SKM-1 treated with dmso at 0.1 percent for 144 hours (cell line): ENCODE data around the gene FLNA.
"Not testable (repeated sequence)": the region's sequence is repeated elsewhere in the genome, so short reads cannot be mapped to it uniquely, and the experiment has no call there.

Source experiments
- DNase-seq: peaks from one replicate; lab custom pipeline; 2025; ENCODE audit not compliant: unreplicated experiment; lab: John Stamatoyannopoulos, UW

The FLNA gene

DNA sequence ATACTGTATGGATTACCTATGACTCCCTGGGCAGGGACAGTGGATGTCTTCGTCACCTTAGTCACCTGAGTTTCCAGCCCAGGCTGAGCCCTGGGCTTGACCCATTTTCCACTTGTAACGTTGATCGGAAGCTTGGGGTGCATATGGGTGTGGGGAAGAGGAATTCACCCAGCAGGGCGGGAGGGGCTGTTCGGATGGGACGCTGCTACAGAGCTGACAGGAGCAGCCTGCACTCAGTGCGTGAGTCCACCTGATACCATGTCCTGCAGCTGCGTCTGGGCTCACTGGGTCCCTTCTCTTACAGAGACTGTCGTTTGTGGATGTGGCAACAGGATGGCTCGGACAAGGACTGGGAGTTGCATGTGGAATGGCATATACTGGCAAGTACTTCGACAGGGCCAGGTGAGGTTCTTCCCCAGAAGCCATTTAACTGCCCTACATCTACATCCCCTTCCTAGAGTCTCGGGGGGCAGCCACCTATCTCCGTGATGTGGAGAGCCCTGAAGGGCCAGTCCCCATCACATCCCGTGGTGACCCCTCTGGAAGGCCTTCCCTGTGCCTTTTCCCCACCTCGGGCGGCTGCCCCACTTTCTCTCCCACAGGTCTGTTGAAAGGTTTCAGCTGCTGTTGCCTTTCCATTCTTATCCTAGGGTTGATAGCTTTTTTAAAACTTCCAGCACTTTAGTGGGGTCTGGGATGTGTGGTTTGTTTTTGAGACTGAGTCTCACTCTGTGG, 65.2 kb downstream of the FLNA start:
- no peak for DNase-seq

DNA sequence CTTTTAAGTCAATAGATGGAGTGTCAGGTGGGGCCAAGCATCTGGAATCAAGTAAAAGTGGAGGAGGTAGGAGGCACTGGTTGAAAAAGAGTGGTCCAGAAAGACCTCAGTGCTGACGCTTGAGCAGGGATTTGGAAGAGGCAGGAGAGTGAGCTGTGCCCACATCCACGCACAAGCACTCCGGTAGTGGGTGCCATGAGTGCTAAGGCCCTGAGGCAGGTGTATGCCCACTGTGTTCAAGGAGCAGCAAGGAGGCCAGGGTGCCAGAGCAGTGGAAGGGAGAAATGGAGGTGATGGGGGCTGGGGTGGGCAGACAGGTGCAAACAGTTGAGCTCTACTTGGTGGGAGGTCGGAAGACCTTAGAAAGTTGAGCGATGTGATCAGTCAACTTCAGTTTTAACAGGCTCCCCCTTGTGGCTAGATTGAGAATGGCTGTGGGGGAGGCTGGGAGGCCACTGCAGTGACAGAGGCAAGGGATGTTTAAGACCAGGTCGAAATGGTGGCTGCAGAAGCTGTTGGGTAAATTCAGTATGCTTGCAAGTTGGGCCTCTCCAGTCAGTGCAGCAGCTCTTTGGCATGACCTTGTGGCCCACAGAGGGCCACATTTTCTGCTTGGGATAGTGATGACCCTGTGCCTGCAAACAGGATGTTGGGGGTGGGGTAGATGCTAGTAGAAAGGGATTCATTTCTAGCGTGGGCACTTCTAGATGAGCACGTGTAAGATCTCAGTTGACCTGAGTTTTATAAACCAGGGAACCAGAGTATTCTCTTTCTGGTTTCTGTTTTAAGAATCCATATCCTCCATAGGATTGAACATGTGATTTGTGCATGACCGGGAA, 66.1 kb downstream of the FLNA start:
- DNase-seq: peak; percentile 4

DNA sequence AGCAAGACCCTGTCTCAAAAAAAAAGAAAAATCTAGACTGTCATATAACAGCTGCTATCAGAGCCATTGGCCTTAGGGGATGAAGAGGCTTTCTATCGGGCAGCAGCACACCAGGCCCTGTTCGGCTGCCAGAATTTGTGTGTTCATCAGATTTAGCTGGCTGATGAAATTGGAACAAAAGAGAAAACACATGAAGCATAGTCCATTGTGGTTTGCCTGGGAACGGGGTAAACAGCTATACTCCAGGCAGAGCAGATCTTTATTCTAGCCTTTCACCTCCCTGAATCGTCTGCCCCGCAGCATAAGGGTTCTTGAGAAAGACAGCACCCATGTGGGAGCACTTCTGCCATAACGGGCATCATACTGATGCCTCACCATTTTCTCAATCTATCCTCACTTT, 67.2 kb downstream of the FLNA start:
- no peak for DNase-seq

DNA sequence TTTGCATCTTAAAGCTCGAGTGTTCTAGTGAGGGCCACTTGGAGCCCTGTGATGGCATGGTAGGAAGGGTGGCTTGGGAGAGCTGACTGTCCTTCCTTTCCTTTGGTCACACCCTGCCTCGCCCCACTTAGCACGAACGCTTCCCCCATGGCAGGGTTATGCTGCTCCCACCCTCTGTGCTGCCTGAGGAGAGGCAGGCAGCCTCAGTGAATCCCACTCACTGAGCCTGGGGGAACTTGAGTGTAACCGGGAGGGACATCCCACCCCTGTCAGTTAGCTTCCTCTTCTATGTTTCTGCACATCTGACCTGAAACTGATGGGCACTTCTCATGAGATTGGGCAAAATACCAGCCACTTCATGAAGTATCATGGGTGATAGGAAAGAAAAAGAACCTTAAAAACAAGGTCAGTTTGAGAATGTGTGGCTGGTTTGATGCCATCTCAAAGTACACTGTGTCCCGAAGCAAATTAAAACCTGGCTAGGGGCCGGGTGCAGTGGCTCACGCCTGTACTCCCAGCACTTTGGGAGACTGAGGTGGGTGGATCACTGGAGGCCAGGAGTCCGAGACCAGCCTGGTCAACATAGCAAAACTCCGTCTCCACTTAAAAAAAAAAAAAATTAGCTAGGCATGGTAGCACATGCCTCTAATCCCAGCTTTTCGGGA, 68.8 kb downstream of the FLNA start:
- DNase-seq: no peak

DNA sequence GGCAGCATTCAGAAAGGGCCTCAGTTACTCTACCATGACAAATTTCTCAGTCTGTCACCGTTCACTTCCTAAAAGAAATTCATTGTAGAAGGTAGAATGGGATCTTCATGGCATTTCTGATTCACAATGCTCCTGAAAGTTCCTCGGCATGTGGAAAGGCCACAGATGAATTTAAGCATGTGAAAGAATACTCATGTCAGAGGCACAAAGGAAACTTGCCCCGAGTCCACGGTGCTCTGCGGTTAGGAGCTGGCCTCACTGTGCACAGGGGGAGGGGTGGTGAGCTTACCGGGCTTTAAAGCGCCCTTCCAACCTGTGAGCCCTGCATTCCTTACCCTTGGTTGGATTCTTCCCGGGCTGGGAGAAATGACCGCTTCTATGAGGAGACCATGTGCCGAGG, 69.6 kb downstream of the FLNA start:
- DNase-seq: no peak

DNA sequence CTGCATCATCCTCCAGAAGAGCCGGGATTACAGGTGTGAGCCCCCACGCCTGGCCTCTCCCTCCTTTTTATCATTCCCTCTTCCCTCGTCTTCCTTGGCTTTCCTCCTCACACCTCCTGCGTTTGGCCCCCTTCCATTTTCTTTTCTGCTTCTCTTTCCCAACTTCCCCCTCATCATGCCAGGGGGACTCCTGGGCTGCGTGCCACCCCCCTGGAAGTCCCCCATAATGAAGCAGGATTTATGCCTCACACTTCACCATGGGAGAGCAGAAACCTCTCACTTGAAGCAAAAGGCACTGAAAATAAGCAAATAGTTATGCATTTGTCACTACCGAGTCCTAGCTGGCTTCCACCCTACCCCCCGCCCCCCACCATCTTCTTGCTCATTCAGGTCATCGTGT, 71.0 kb downstream of the FLNA start:
- no peak for DNase-seq

DNA sequence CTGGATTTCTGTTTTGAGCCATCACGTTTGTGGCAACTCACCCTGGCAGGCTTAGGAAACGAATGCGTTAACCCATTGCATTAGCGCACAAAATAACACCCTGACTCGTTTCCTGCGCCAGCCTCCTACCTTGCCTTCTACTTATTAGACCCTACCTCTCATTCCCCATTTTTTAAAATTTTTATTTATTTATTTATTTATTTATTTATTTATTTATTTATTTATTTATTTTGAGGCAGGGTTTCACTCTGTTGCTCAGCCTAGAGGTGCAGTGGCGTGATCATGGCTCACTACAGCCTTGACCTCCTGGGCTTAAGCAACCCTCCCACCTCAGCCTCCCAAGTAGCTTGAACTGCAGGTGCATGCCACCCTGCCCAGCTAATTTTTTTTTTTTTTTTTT, 71.4 kb downstream of the FLNA start:
- DNase-seq: not testable (repeated sequence)

DNA sequence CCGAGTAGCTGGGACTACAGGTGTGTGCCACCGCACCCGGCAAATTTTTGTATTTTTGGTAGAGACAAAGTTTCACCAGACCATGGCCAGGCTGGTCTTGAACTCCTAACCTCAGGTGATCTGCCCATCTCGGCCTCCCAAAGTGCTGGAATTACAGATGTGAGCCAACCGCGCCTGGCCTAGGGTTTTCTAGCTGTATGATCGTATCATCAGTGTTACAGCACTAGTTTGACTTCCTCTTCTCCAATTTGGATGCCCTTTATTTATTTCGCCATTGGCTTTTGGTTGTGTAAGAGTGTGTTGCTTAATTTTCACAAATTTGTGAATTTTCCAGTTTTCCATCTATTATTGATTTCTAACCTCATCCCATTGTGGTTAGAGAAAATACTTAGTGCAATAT, 73.6 kb downstream of the FLNA start:
- peak; percentile 78 for DNase-seq
